SU-DHL-6 (cell line): ENCODE data around the gene COPS3.

Source experiments
- H2AFZ ChIP-seq: fragments of 200-600 bp; sonication (generic); 2 replicates; pipeline ENCODE4 v1.6.1; 2014; ENCODE audit warnings: low read depth, mild to moderate bottlenecking, moderate library complexity, mixed read lengths, antibody characterized with exemption, low read length; ENCODE audit not compliant: severe bottlenecking
- H3F3A ChIP-seq: fragments of 200-600 bp; shearing (Covaris generic); 2 replicates; pipeline ENCODE4 v1.6.0; 2016; ENCODE audit warnings: antibody characterized with exemption, mild to moderate bottlenecking; ENCODE audit not compliant: insufficient read depth
- H3K27ac ChIP-seq: fragments of 200-600 bp; sonication (generic); 2 replicates; pipeline ENCODE4 v1.5.1; 2016; ENCODE audit warnings: low read depth, mild to moderate bottlenecking, low read length, moderate library complexity, mixed read lengths
- H3K27me3 ChIP-seq: fragments of 200-600 bp; sonication (generic), shearing (Covaris generic); 2 replicates; pipeline ENCODE4 v1.6.0; 2014; ENCODE audit warnings: mild to moderate bottlenecking, low read length
- H3K36me3 ChIP-seq: fragments of 200-600 bp; sonication (generic); 2 replicates; pipeline ENCODE4 v1.6.1; 2014; ENCODE audit warnings: mild to moderate bottlenecking, low read length, mixed read lengths
- H3K4me2 ChIP-seq: fragments of 300-600, 200-600 bp; shearing (Covaris generic), sonication (generic); 2 replicates; pipeline ENCODE4 v1.6.0; 2014; ENCODE audit warnings: low read length, low read depth, mild to moderate bottlenecking; ENCODE audit not compliant: poor library complexity, severe bottlenecking
- H3K4me3 ChIP-seq: fragments of 200-600 bp; sonication (generic); 2 replicates; pipeline ENCODE4 v1.5.1; 2014; ENCODE audit warnings: antibody characterized with exemption, low read length, mild to moderate bottlenecking, mixed read lengths; ENCODE audit not compliant: insufficient read depth, poor library complexity, severe bottlenecking
- H3K79me2 ChIP-seq: fragments of 200-600 bp; sonication (generic); 2 replicates; pipeline ENCODE4 v1.6.1; 2014; ENCODE audit warnings: mild to moderate bottlenecking, low read length, moderate library complexity; ENCODE audit not compliant: insufficient read depth
- H3K9ac ChIP-seq: fragments of 200-600 bp; sonication (generic); 2 replicates; pipeline ENCODE4 v1.7.0; 2014; ENCODE audit warnings: mild to moderate bottlenecking, low read length
- H3K9me2 ChIP-seq: fragments of 200-600 bp; sonication (generic); replicated peaks from 2 replicates; pipeline ENCODE4 v1.6.1; 2014; ENCODE audit warnings: low read length; ENCODE audit not compliant: insufficient read depth
- H3K9me3 ChIP-seq: fragments of 200-600 bp; sonication (generic); 2 replicates; pipeline ENCODE4 v1.6.1; 2014; ENCODE audit warnings: low read length, mixed read lengths; ENCODE audit not compliant: insufficient read depth
- H4K20me1 ChIP-seq: fragments of 200-600 bp; sonication (generic); 2 replicates; pipeline ENCODE4 v1.6.1; 2014; ENCODE audit warnings: low read depth, mild to moderate bottlenecking, antibody characterized with exemption, low read length, moderate library complexity, mixed read lengths
- CTCF ChIP-seq: fragments of 200-600 bp; sonication (generic); IDR thresholded peaks from one replicate; pipeline ENCODE4 v1.5.1; 2017; ENCODE audit warnings: antibody characterized with exemption, mild to moderate bottlenecking, low read length, moderate library complexity; ENCODE audit not compliant: insufficient read depth, poor library complexity, severe bottlenecking
- EZH2phosphoT487 ChIP-seq: fragments of 200-600 bp; sonication (generic), shearing (Covaris generic); conservative IDR thresholded peaks from 2 replicates; pipeline ENCODE4 v1.6.1; 2018; ENCODE audit warnings: mild to moderate bottlenecking, antibody characterized with exemption, low read length, moderate library complexity, mixed read lengths

Gene COPS3

GRCh38 chr17:17223736-17224135, 57.3 kb downstream of the COPS3 start:
- no peak overlapping the region for H3K4me2 ChIP-seq
- H3K79me2 ChIP-seq, result no peaks in the 10 kb centered on the region
- H3K36me3 ChIP-seq, result no peaks in the 10 kb centered on the region; the same call in 1 of the 2 replicates
- H3K27ac ChIP-seq, result no peak overlapping the region
- no peaks in the 10 kb centered on the region for H3F3A ChIP-seq
- H3K27me3 ChIP-seq, result no peaks in the 10 kb centered on the region
- H3K9ac ChIP-seq, result no peak overlapping the region
- TF ChIP-seq EZH2phosphoT487, result no peak
- no peak for TF ChIP-seq CTCF
- no peaks in the 10 kb centered on the region for H3K9me3 ChIP-seq
- H3K9me2 ChIP-seq, result no peaks in the 10 kb centered on the region
- no peak overlapping the region for H2AFZ ChIP-seq
- H4K20me1 ChIP-seq, result no peaks in the 10 kb centered on the region
- no peak overlapping the region for H3K4me3 ChIP-seq

- Histone ChIP-seq H3K9ac (no peak overlapping the region), H3K79me2 (no peaks in the 10 kb centered on the region), H4K20me1 (no peaks in the 10 kb centered on the region), H3F3A (no peaks in the 10 kb centered on the region), H3K27me3 (no peaks in the 10 kb centered on the region), H3K4me2 (no peak overlapping the region), H3K9me2 (no peaks in the 10 kb centered on the region), H3K36me3 (no peaks in the 10 kb centered on the region; the same call in 1 of the 2 replicates), H3K9me3 (no peaks in the 10 kb centered on the region), H2AFZ (no peak overlapping the region), H3K27ac (no peak overlapping the region), H3K4me3 (no peak overlapping the region)
- no peak for TF ChIP-seq CTCF
- TF ChIP-seq EZH2phosphoT487, result no peak
These were observed 59.7 kb downstream of the COPS3 start for GRCh38 chr17:17221329-17221728.

GRCh38 chr17:17220529-17220928, 60.5 kb downstream of the COPS3 start:
- Histone ChIP-seq H3F3A (no peaks in the 10 kb centered on the region), H3K9me3 (no peaks in the 10 kb centered on the region), H4K20me1 (no peaks in the 10 kb centered on the region), H3K27ac (no peak overlapping the region), H3K9ac (no peak overlapping the region), H3K36me3 (no peaks in the 10 kb centered on the region; the same call in 1 of the 2 replicates), H3K4me3 (no peak overlapping the region), H3K4me2 (no peak overlapping the region), H3K9me2 (no peaks in the 10 kb centered on the region), H3K79me2 (no peaks in the 10 kb centered on the region), H2AFZ (no peak overlapping the region), H3K27me3 (no peaks in the 10 kb centered on the region)
- TF ChIP-seq CTCF (no peak), EZH2phosphoT487 (no peak)

GRCh38 chr17:17217995-17218394, 63.1 kb downstream of the COPS3 start:
- Histone ChIP-seq H3F3A (no peaks in the 10 kb centered on the region), H3K9ac (no peak overlapping the region), H3K4me2 (no peak overlapping the region), H4K20me1 (no peaks in the 10 kb centered on the region), H2AFZ (no peak overlapping the region), H3K27me3 (no peaks in the 10 kb centered on the region), H3K79me2 (no peaks in the 10 kb centered on the region), H3K9me2 (no peaks in the 10 kb centered on the region), H3K9me3 (no peaks in the 10 kb centered on the region), H3K4me3 (no peak overlapping the region), H3K27ac (no peak overlapping the region), H3K36me3 (no peaks in the 10 kb centered on the region)
- no peak for TF ChIP-seq EZH2phosphoT487
- no peak for TF ChIP-seq CTCF
